GM12875 (cell line): ENCODE measurements around the gene ACACA.

Experiments
- H3K4me3 ChIP-seq: one replicate; pipeline ENCODE4 v1.5.1; 2011; ENCODE audit warnings: low read depth, low read length, control low read depth
- TF ChIP-seq, protein P1 (sequence below): IDR thresholded peaks from 2 replicates; pipeline ENCODE4 v1.5.1; 2011; ENCODE audit warnings: low read depth, mild to moderate bottlenecking, control low read depth, inconsistent platforms, low read length, moderate library complexity, borderline replicate concordance; ENCODE audit not compliant: insufficient read depth

The ACACA gene

GRCh38 chr17:37086948-37087347 is 319.7 kb downstream of the ACACA start:
- no peak overlapping the region for H3K4me3 ChIP-seq
- TF ChIP-seq, protein P1, sequence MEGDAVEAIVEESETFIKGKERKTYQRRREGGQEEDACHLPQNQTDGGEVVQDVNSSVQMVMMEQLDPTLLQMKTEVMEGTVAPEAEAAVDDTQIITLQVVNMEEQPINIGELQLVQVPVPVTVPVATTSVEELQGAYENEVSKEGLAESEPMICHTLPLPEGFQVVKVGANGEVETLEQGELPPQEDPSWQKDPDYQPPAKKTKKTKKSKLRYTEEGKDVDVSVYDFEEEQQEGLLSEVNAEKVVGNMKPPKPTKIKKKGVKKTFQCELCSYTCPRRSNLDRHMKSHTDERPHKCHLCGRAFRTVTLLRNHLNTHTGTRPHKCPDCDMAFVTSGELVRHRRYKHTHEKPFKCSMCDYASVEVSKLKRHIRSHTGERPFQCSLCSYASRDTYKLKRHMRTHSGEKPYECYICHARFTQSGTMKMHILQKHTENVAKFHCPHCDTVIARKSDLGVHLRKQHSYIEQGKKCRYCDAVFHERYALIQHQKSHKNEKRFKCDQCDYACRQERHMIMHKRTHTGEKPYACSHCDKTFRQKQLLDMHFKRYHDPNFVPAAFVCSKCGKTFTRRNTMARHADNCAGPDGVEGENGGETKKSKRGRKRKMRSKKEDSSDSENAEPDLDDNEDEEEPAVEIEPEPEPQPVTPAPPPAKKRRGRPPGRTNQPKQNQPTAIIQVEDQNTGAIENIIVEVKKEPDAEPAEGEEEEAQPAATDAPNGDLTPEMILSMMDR: no peak

- H3K4me3 ChIP-seq: no peak overlapping the region
- TF ChIP-seq, protein P1: no peak
Observed at GRCh38 chr17:37086334-37086733, 320.3 kb downstream of the ACACA start.

DNA sequence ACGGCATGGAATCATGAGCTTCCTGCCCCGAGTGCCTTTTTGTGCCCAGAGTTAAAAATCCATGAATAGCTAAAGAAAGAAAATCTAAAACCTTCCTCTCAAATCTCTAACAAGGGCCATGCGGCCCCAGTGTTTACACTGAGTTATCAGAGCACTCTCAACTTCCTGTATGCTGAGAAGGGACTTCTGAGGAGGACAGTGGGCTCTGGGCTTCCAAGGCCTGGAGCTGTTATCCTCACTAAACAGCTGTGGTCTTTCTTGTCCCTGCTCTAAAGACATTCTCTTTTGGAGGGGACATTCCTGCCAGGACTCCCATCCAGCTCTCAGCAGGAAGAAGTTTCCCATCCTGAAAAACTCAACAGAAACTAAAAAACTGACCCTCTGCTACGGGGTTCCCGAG is 322.3 kb downstream of the ACACA start:
- TF ChIP-seq, protein P1: no peak
- H3K4me3 ChIP-seq: no peak overlapping the region

GRCh38 chr17:37083456-37083855 is 323.2 kb downstream of the ACACA start:
- TF ChIP-seq, protein P1: no peak
- H3K4me3 ChIP-seq: no peak overlapping the region

DNA sequence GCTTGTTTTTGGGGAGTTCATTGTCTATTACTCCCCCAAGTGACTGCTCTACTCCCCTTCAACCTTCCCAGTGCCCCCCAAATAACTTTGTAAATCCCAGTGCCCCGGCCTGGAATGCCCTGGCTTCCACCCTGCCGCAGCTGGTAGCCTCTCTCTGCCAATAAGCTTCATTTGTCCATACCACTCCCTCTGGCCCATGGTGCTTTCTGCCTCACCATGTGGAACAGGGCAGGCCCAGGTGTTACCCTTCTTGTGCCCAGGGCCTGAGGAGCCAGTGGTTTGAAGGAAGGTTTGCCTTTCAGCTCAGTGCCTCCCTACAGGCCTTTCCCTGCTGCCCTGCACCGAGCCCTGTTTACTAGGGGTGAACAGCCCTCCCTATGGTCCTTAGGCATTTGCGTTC is 323.7 kb downstream of the ACACA start:
- no peak overlapping the region for H3K4me3 ChIP-seq
- TF ChIP-seq, protein P1: no peak

DNA sequence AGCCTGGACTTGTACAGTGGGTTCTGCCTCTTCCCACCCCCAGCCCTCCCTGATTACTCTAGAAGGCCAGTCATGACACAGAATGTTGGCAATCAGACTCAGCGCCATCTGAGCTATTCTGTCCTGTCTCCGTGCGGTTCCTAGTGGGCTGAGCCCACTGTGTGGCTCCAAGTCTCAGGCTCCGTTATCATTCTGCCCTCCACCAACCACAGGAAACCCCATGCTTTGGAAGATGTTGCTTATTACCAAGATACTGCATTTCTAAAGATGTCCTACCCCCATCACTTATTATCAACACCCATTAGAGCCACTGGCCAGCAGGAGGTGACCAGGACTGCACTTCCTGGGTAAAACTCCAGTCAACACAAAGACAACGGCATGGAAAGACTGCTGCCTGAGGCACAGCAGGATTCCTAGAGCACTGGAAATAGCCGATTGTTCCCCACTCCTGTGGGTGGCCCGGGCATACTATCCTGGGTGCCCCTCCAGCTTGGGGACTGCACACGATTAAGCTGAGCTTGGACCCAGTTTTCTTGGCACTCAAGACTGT is 324.2 kb downstream of the ACACA start:
- no peak overlapping the region for H3K4me3 ChIP-seq
- TF ChIP-seq, protein P1: no peak

- no peak overlapping the region for H3K4me3 ChIP-seq
- TF ChIP-seq, protein P1: no peak
Observed at GRCh38 chr17:37081287-37081686, 325.3 kb downstream of the ACACA start.
